GM23338 (cell line): Measurements from ENCODE around the gene CAMLG.

Experiments used
- CREB1 ChIP-seq: fragments of 250-450 bp; sonication (Bioruptor Pico); IDR thresholded peaks from 2 replicates; pipeline ENCODE4 v1.5.0; 2020; ENCODE audit warnings: low read depth, mild to moderate bottlenecking, moderate library complexity
- CTCF ChIP-seq, 2 experiments: fragments of 200-600 bp in 1 of 2; sonication (generic) in 1 of 2; conservative IDR thresholded peaks; 2 replicates each; pipeline versions ENCODE4 v1.5.1 to v1.6.1; 2016 to 2017; ENCODE audit warnings: antibody characterized with exemption in 2 of 2, low read depth in 2 of 2, mild to moderate bottlenecking in 2 of 2, moderate library complexity in 1 of 2
- EZH2 ChIP-seq: fragments of 200-600 bp; sonication (generic); IDR thresholded peaks from one replicate; pipeline ENCODE4 v1.8.0; 2017; ENCODE audit warnings: antibody characterized with exemption, mild to moderate bottlenecking, low read depth; ENCODE audit not compliant: unreplicated experiment
- EZH2phosphoT487 ChIP-seq: fragments of 200-600 bp; sonication (generic); IDR thresholded peaks from one replicate; pipeline ENCODE4 v1.8.1; 2018; ENCODE audit warnings: antibody characterized with exemption; ENCODE audit not compliant: unreplicated experiment
- JUNB ChIP-seq: IDR thresholded peaks from one replicate; pipeline ENCODE4 v1.6.1; 2016; ENCODE audit warnings: antibody characterized with exemption; ENCODE audit not compliant: unreplicated experiment
- POLR2AphosphoS5 ChIP-seq: IDR thresholded peaks from 2 replicates; pipeline ENCODE4 v1.6.1; 2016; ENCODE audit warnings: antibody characterized with exemption, low read depth

GRCh38 chr5:134777366-134777765 is 39.0 kb downstream of the CAMLG start:
- TF ChIP-seq CTCF (conservative IDR thresholded peaks at IDR 0.05; ENCODE audit: low read depth in 2 of 2) (no peak), EZH2 (no peak), JUNB (no peak), EZH2phosphoT487 (no peak), CREB1 (CRISPR knock-in tag) (no peak), POLR2AphosphoS5 (no peak)
